ENCODE results near the gene CAMTA1. TPM values are rescaled to one million over a fixed set of nuclear protein-coding genes. Genes with fewer than 3 reads are reported as not detected.

The CAMTA1 gene
- total RNA-seq, 2 donors from 2014 or later = 55.3 to 69.5 TPM

DNA sequence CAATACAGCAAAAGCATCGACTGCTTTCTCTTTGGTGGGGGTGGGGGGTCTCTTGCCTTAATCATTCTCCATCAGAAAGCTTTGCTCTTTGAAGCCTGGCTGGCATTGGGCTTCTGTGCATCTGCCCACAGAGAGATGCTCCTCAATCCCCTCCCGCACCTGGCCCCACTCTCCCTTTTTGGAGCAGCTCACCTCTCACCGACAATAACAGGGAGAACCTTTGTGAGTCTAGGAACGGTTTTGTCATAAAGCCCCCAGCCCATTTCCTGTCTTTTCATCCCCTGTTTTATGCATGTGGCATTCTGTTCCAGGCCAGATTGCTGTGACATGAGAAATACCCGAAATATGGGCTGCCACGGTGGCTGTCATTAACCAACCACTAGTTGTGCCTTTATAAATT, 516.9 kb downstream of the CAMTA1 start:
- peaks cover 58% of the 10 kb centered on the region for H3K27me3 Mint-ChIP-seq
- no peaks in the 10 kb centered on the region for H3K9me3 ChIP-seq (ENCODE audit: control insufficient read depth, low read length, poor library complexity, severe bottlenecking)
- ATAC-seq (no peak), DNase-seq (no peak)
- H3K36me3 Mint-ChIP-seq (ENCODE audit: low read depth) = no peaks in the 10 kb centered on the region
- H3K27ac Mint-ChIP-seq = no peak overlapping the region
- no peaks in the 10 kb centered on the region for H3K4me1 Mint-ChIP-seq
- H3K4me3 Mint-ChIP-seq = no peak overlapping the region

- no peaks in the 10 kb centered on the region for H3K36me3 Mint-ChIP-seq (ENCODE audit: low read depth)
- no peaks in the 10 kb centered on the region for H3K9me3 ChIP-seq (ENCODE audit: control insufficient read depth, low read length, poor library complexity, severe bottlenecking)
- no peak overlapping the region for H3K4me3 Mint-ChIP-seq
- DNase-seq = no peak
- ATAC-seq = no peak
- peaks cover 51% of the 10 kb centered on the region for H3K27me3 Mint-ChIP-seq
- no peak overlapping the region for H3K27ac Mint-ChIP-seq
- no peaks in the 10 kb centered on the region for H3K4me1 Mint-ChIP-seq
Observed at GRCh38 chr1:7302873-7303272, 517.6 kb downstream of the CAMTA1 start.

DNA sequence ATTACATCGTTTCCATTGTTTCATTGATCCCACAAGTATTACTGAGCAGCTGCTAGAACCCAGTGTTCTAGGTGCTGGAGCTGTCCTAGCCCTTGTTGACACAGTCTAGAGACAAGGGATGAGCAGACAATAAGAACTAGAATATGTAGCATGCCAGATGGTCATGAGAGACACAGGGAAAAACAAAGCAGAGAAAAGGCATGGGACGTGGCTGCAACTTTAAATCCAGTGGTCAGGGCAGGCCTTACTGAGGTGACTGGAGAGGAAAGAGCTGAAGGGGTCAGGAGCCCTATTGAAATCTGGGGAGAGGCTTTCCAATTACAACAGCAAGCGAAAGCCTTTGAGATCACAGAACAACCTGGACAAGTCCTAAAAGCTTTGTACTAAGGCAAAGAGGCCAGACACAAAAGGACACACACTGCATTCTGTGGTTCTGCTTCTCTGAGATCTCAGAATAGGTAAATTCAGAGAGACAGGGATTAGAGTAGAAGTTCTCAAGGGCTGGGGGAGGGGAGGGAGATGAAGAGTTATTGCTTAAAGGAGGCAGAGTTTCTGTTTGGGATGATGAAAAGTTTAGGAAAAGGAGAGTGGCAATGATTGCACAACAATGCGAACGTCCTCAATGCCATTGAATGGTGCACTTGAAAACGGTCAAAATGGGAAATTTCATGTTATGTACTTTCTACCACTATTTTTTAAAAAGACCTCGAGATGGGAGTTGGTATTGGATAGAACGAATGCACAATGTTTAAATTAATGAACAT, 518.5 kb downstream of the CAMTA1 start:
- DNase-seq = no peak
- peaks cover 43% of the 10 kb centered on the region for H3K27me3 Mint-ChIP-seq
- no peak overlapping the region for H3K4me3 Mint-ChIP-seq
- no peaks in the 10 kb centered on the region for H3K36me3 Mint-ChIP-seq (ENCODE audit: low read depth)
- no peaks in the 10 kb centered on the region for H3K4me1 Mint-ChIP-seq
- no peak overlapping the region for H3K27ac Mint-ChIP-seq
- ATAC-seq = no peak
- no peaks in the 10 kb centered on the region for H3K9me3 ChIP-seq (ENCODE audit: control insufficient read depth, low read length, poor library complexity, severe bottlenecking)

GRCh38 chr1:7313081-7313546, 527.9 kb downstream of the CAMTA1 start:
- H3K36me3 Mint-ChIP-seq (ENCODE audit: low read depth) = no peaks in the 10 kb centered on the region
- H3K4me1 Mint-ChIP-seq = no peaks in the 10 kb centered on the region
- no peaks in the 10 kb centered on the region for H3K9me3 ChIP-seq (ENCODE audit: control insufficient read depth, low read length, poor library complexity, severe bottlenecking)
- H3K4me3 Mint-ChIP-seq = no peak overlapping the region
- DNase-seq (no peak), ATAC-seq (no peak)
- H3K27ac Mint-ChIP-seq = no peak overlapping the region
- peaks cover 46% of the 10 kb centered on the region for H3K27me3 Mint-ChIP-seq

DNA sequence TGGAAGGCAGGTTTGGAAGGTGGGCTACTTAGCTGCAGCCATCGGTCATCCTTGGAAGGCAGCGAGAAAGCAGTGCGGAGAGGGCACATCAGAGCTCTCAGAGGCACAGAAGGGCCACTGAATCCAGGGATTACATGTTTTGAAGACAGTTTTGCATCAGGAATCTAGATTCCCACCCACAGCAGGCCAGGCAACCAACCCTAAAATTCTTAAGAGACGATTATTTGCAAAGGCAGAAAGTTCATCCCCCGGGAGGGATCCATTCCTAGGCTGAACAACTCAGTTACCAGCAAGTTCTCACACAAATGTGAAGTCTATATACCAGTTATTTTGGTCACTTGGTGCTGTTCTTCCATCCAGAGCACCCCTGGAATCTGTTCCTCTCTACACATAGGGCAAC, 528.6 kb downstream of the CAMTA1 start:
- Mint-ChIP-seq H3K27me3 (peaks cover 46% of the 10 kb centered on the region), H3K36me3 (ENCODE audit: low read depth) (no peaks in the 10 kb centered on the region), H3K4me1 (no peaks in the 10 kb centered on the region), H3K4me3 (no peak overlapping the region), H3K27ac (no peak overlapping the region)
- H3K9me3 ChIP-seq (ENCODE audit: control insufficient read depth, low read length, poor library complexity, severe bottlenecking) = no peaks in the 10 kb centered on the region
- DNase-seq (no peak), ATAC-seq (no peak)

GRCh38 chr1:7315316-7315715, 530.1 kb downstream of the CAMTA1 start:
- no peaks in the 10 kb centered on the region for H3K9me3 ChIP-seq (ENCODE audit: control insufficient read depth, low read length, poor library complexity, severe bottlenecking)
- Mint-ChIP-seq H3K27ac (no peak overlapping the region), H3K36me3 (ENCODE audit: low read depth) (no peaks in the 10 kb centered on the region), H3K4me3 (no peak overlapping the region), H3K27me3 (peaks cover 46% of the 10 kb centered on the region), H3K4me1 (no peaks in the 10 kb centered on the region)
- ATAC-seq = no peak
- no peak for DNase-seq

- H3K4me1 Mint-ChIP-seq = no peaks in the 10 kb centered on the region
- no peak overlapping the region for H3K27ac Mint-ChIP-seq
- no peaks in the 10 kb centered on the region for H3K36me3 Mint-ChIP-seq (ENCODE audit: low read depth)
- no peak overlapping the region for H3K4me3 Mint-ChIP-seq
- DNase-seq = no peak
- no peak for ATAC-seq
- H3K27me3 Mint-ChIP-seq = peaks cover 46% of the 10 kb centered on the region
- no peaks in the 10 kb centered on the region for H3K9me3 ChIP-seq (ENCODE audit: control insufficient read depth, low read length, poor library complexity, severe bottlenecking)
Observed at GRCh38 chr1:7315946-7316345, 530.7 kb downstream of the CAMTA1 start.

DNA sequence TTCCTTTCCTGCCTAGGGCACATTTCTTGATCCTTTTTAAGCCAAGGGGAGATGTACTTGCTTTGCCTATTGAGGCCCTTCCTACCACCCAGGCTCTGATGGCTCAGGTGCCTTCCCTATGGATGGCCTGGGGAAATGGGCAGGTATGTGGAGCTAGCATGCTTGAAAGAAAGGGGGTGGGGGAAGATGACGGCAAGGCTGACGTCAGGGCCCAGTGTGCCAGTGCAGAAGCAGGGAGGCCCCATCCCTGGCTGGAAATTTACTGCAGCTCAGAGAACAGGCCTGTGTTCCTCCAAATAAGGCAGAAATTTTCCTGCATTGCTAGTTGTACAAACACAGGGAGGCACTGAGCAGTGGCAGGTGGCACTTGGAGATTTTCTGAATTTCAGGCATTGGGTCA, 532.6 kb downstream of the CAMTA1 start:
- H3K36me3 Mint-ChIP-seq (ENCODE audit: low read depth) = no peaks in the 10 kb centered on the region
- no peak overlapping the region for H3K4me3 Mint-ChIP-seq
- no peaks in the 10 kb centered on the region for H3K4me1 Mint-ChIP-seq
- H3K27me3 Mint-ChIP-seq = peaks cover 36% of the 10 kb centered on the region
- H3K9me3 ChIP-seq (ENCODE audit: control insufficient read depth, low read length, poor library complexity, severe bottlenecking) = no peaks in the 10 kb centered on the region
- no peak overlapping the region for H3K27ac Mint-ChIP-seq
- no peak for ATAC-seq
- DNase-seq = no peak

DNA sequence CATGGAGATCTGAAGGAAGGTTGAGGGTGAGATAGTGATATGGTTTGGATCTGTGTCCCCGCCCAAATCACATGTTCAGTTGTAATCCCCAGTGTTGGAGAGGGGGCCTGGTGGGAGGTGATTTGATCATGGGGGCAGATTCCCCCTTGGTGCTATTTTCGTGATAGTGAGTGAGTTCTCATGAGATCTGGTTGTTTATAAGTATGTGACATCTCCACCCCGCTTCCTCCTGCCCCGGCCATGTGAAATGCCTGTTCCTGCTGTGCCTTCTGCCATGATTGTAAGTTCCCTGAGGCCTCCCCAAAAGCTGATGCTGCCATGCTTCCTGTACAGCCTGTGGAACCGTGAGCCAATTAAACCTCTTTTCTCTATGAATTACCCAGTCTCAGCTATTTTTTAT, 533.9 kb downstream of the CAMTA1 start:
- no peaks in the 10 kb centered on the region for H3K9me3 ChIP-seq (ENCODE audit: control insufficient read depth, low read length, poor library complexity, severe bottlenecking)
- peaks cover 29% of the 10 kb centered on the region for H3K27me3 Mint-ChIP-seq
- H3K36me3 Mint-ChIP-seq (ENCODE audit: low read depth) = no peaks in the 10 kb centered on the region
- H3K4me3 Mint-ChIP-seq = no peak overlapping the region
- no peak overlapping the region for H3K27ac Mint-ChIP-seq
- no peak for DNase-seq
- no peaks in the 10 kb centered on the region for H3K4me1 Mint-ChIP-seq
- no peak for ATAC-seq

GRCh38 chr1:7320661-7321060, 535.4 kb downstream of the CAMTA1 start:
- no peaks in the 10 kb centered on the region for H3K36me3 Mint-ChIP-seq (ENCODE audit: low read depth)
- H3K27ac Mint-ChIP-seq = no peak overlapping the region
- H3K4me1 Mint-ChIP-seq = no peaks in the 10 kb centered on the region
- H3K4me3 Mint-ChIP-seq = no peak overlapping the region
- peaks cover 30% of the 10 kb centered on the region for H3K27me3 Mint-ChIP-seq
- no peaks in the 10 kb centered on the region for H3K9me3 ChIP-seq (ENCODE audit: control insufficient read depth, low read length, poor library complexity, severe bottlenecking)
- ATAC-seq (no peak), DNase-seq (no peak)

- H3K4me1 Mint-ChIP-seq = no peaks in the 10 kb centered on the region
Observed at GRCh38 chr1:7322283-7322785, 537.1 kb downstream of the CAMTA1 start.

GRCh38 chr1:7322912-7323311, 537.7 kb downstream of the CAMTA1 start:
- no peak for DNase-seq
- ATAC-seq = no peak
- no peaks in the 10 kb centered on the region for H3K36me3 Mint-ChIP-seq (ENCODE audit: low read depth)
- no peaks in the 10 kb centered on the region for H3K4me1 Mint-ChIP-seq
- no peaks in the 10 kb centered on the region for H3K9me3 ChIP-seq (ENCODE audit: control insufficient read depth, low read length, poor library complexity, severe bottlenecking)
- no peak overlapping the region for H3K27ac Mint-ChIP-seq
- peaks cover 12% of the 10 kb centered on the region for H3K27me3 Mint-ChIP-seq
- H3K4me3 Mint-ChIP-seq = no peak overlapping the region

More at GRCh38 chr1:7322283-7322785, 537.1 kb downstream of the CAMTA1 start:
- no peak overlapping the region for H3K4me3 Mint-ChIP-seq
- ATAC-seq (no peak), DNase-seq (no peak)
- no peaks in the 10 kb centered on the region for H3K9me3 ChIP-seq (ENCODE audit: control insufficient read depth, low read length, poor library complexity, severe bottlenecking)
- peaks cover 13% of the 10 kb centered on the region for H3K27me3 Mint-ChIP-seq
- H3K27ac Mint-ChIP-seq = no peak overlapping the region
- no peaks in the 10 kb centered on the region for H3K36me3 Mint-ChIP-seq (ENCODE audit: low read depth)

- Mint-ChIP-seq H3K4me3 (no peak overlapping the region), H3K27ac (no peak overlapping the region), H3K4me1 (no peaks in the 10 kb centered on the region), H3K36me3 (ENCODE audit: low read depth) (no peaks in the 10 kb centered on the region), H3K27me3 (peaks cover 12% of the 10 kb centered on the region)
- ATAC-seq = no peak
- no peak for DNase-seq
- H3K9me3 ChIP-seq (ENCODE audit: control insufficient read depth, low read length, poor library complexity, severe bottlenecking) = no peaks in the 10 kb centered on the region
Observed at GRCh38 chr1:7325254-7325653, 540.0 kb downstream of the CAMTA1 start.

- Mint-ChIP-seq H3K27me3 (peaks cover 12% of the 10 kb centered on the region), H3K4me1 (no peaks in the 10 kb centered on the region), H3K27ac (no peak overlapping the region), H3K4me3 (no peak overlapping the region), H3K36me3 (ENCODE audit: low read depth) (no peaks in the 10 kb centered on the region)
- no peak for DNase-seq
- ATAC-seq = no peak
- H3K9me3 ChIP-seq (ENCODE audit: control insufficient read depth, low read length, poor library complexity, severe bottlenecking) = no peaks in the 10 kb centered on the region
Observed at GRCh38 chr1:7326366-7326765, 541.1 kb downstream of the CAMTA1 start.
